Right ventricle myocardium superior (tissue), 1 donor: ENCODE data around the gene SPIC. TPM values are rescaled to one million over a fixed set of nuclear protein-coding genes. Genes with fewer than 3 reads are reported as not detected.
"Not testable (repeated sequence)": the region's sequence is repeated elsewhere in the genome, so short reads cannot be mapped to it uniquely, and the experiment has no call there.

Experiments used
- ATAC-seq: fragments of 200-7000 bp; cut with Tn5 transposase; one replicate; pipeline ENCODE4 v1.9.1; 2020; ENCODE audit warnings: mild to moderate bottlenecking; ENCODE audit not compliant: poor library complexity
- DNase-seq: peaks from one replicate; pipeline ENCODE4 v3.0.0-alpha.2; 2020
- intact Hi-C: fragments of 100-400 bp; cut with DNase I; formaldehyde crosslinking; loops from one replicate; pipeline ENCODE4 v1.11.2; 2022
- long read RNA-seq: library from polyadenylated mRNA; unstranded; transcript quantifications from one replicate; pipeline ENCODE4 v2.0.0, GENCODE V29; 2021
- total RNA-seq: library from RNA; stranded (reverse); fragmentation: NEBNext Ultra II Directional; extraction: Animal tissue kit (Norgen Biotek cat#: 25700); gene quantifications from one replicate; pipeline ENCODE4 v1.2.1, GENCODE V29; 2021
- donor health status: DM: no; HTN: yes; CAD: no; lungs with severe emphysema.

The SPIC gene
- total RNA-seq: not detected
- long read RNA-seq: 0 reads

- intact Hi-C loops: no loop called here
- no peak for ATAC-seq
- DNase-seq: no peak
These were observed at the start of gene SPIC for GRCh38 chr12:101474711-101475386. Gene SPIC (plus strand): TSS chr12:101475336. CDS start chr12:101476905, 1,569 bp downstream.

GRCh38 chr12:101430456-101430855 is 44.7 kb upstream of the SPIC start:
- intact Hi-C loops: no loop called here
- ATAC-seq: no peak
- DNase-seq: no peak

GRCh38 chr12:101436136-101436535 is 39.0 kb upstream of the SPIC start:
- intact Hi-C loops: no loop called here
- DNase-seq: no peak
- no peak for ATAC-seq

DNA sequence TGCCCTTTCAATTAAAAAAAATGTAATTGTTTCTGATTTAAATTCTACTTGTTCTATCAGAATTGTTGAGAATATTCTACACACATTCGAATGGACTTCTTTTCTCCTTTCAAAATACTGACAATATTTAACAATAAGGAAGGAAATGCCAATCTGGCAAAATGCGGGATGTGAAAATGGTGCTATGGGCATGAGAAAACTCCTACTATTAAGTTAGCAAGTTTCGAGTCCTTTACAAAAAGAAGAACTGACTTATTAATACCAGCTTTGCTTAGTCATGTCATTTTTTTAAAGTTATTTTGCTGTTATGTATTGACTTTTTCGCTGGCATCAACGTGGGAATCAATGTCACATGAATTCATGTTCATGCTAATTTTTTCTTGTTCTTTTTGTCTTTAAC is 35.9 kb upstream of the SPIC start:
- DNase-seq (no peak), ATAC-seq (no peak)
- intact Hi-C loops: no loop called here

- ATAC-seq (no peak), DNase-seq (no peak)
- intact Hi-C loops: no loop called here
These were observed 33.5 kb upstream of the SPIC start for GRCh38 chr12:101441461-101442224.

DNA sequence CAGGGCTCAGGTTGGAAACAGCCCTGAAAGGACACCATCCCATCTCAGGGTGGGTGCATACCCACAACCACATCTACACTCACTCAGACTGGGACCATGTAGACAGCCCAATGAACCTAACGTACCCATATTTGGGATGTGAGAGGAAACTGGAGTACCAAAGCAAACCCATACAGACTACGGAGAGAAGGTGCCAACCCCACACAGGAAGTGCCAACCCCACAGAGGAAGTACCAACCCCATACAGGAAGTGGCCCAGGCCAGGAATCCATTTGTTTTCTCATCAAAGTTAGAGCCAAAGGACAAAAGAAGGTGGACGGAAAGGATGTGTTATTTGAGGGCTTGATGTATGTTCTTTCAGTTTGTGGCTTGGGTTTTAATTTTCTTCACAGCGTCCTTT is 19.5 kb upstream of the SPIC start:
- no peak for DNase-seq
- intact Hi-C loops: no loop called here
- ATAC-seq: no peak

DNA sequence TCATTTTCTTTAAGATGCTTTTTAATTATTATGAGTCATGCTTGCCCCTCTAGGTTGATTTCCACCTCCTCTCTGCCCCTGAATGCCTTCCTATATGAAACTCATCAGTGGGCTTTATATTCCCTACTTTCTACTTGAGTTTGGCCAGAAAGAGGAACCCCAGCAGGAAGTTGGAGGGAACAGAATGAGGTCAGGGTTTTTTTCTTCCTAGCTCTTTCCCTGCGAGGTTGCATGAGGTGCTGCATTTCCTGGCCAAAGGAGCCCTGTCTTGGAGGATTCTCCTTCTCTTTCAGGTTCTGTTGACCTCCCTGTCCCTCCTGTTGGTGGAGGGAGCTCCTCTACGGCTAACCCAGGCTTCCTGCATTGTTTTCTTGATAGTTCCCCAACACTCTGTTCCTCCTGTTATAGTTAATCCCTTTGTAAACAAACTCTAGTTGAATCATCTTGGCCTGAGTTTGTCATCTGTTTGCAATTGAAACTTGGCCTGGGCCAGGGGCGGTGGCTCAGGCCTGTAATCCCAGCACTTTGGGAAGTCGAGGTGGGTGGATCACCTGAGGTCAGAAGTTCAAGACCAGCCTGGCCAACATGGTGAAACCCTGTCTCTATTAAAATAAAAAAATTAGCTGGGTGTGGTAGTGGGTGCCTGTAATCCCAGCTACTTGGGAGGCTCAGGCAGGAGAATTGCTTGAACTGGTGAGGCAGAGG is 15.3 kb upstream of the SPIC start:
- intact Hi-C loops: no loop called here
- no peak for ATAC-seq
- DNase-seq: no peak

DNA sequence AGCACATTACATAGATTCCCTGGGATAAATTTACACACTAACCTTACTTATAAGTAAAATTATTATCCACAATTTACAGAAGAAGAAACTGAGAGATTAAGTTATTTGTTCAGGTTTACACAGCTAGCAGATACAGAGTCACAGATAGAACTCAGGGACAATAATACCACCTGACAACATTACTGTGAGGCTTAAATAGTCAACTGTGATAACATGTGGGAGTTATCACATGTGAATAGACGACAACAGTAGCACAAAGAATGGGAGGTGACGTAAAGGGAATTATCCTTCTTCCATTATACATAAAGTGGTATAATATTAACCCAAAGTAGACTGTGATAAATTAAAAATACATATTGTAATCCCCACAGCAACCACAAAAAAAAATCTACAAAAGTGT is 6.2 kb upstream of the SPIC start:
- intact Hi-C loops: no loop called here
- DNase-seq (no peak), ATAC-seq (no peak)

GRCh38 chr12:101470939-101471338 is 4.2 kb upstream of the SPIC start:
- ATAC-seq: no peak
- no peak for DNase-seq
- intact Hi-C loops: no loop called here

DNA sequence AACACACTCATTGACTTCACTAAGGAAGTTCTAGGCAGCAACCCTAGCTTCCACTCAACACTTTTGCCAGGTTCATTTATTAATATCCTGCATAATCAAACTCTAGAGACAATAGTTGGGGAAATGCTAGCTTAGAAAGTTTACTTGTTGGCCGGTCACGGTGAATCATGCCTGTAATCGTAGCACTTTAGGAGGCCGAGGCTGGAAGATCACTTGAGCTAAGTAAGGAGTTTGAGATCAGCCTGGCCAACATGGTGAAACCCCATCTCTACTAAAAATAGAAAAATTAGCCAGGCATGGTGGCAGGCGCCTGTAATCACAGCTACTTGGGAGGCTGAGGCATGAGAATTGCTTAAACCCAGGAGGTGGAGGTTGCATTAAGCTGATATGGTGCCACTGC is 3.3 kb upstream of the SPIC start:
- ATAC-seq, intact Hi-C loops, DNase-seq: not testable (repeated sequence)

GRCh38 chr12:101474248-101474647 is 888 bp upstream of the SPIC start:
- DNase-seq: no peak
- ATAC-seq: no peak
- intact Hi-C loops: no loop called here

- intact Hi-C loops: no loop called here
- no peak for ATAC-seq
- DNase-seq: no peak
These were observed 692 bp downstream of the SPIC start for GRCh38 chr12:101475751-101476305.

DNA sequence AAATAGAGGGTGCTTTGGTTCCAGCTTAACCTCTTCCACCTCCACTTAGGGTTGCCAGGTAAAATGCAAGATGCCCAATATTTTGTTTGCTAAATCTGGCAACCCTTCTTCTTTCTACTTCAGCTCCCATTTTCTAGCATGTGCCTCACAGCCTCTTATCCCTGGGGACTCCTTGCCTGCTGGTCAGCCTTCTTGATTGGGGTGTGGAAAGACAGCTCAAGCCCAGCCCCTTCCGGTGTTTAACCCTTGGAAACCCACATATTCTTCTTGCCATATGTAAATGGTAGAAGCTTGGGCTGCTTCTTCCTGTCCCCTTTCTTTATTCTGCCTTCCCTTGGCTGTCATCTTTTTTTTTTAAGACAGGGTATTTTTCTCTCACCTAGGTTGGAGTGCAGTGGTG is 5.7 kb downstream of the SPIC start:
- intact Hi-C loops: no loop called here
- ATAC-seq (no peak), DNase-seq (no peak)

DNA sequence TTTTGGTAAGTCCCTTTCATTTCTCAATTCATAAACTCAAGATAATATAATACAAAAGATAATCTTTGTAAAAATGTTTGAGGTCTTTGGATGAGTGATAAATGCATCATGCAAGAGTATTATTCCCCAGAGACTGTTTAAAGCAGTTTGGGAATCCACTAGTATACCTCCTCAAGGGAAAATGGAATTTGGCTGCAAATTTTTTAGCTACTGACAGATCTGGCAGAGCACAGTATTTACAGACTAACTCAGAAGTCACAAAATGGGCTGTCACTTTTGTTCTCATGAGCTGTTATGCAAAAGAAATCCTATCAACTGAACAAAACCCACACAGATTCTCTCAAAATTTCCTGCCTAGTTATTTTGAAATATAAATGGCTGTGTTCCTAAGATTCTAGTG is 9.9 kb downstream of the SPIC start:
- intact Hi-C loops: no loop called here
- ATAC-seq: peak; percentile 43
- no peak for DNase-seq

GRCh38 chr12:101488469-101488868 is 13.3 kb downstream of the SPIC start:
- DNase-seq (no peak), ATAC-seq (no peak)
- intact Hi-C loops: no loop called here

- DNase-seq (no peak), ATAC-seq (peak; percentile 86)
- intact Hi-C loops: no loop called here
These were observed 15.3 kb downstream of the SPIC start for GRCh38 chr12:101490286-101490920.

- intact Hi-C loops: no loop called here
- no peak for DNase-seq
- ATAC-seq: no peak
These were observed 16.2 kb downstream of the SPIC start for GRCh38 chr12:101491329-101491728.

GRCh38 chr12:101493556-101493955 is 18.4 kb downstream of the SPIC start:
- intact Hi-C loops: no loop called here
- no peak for DNase-seq
- no peak for ATAC-seq

DNA sequence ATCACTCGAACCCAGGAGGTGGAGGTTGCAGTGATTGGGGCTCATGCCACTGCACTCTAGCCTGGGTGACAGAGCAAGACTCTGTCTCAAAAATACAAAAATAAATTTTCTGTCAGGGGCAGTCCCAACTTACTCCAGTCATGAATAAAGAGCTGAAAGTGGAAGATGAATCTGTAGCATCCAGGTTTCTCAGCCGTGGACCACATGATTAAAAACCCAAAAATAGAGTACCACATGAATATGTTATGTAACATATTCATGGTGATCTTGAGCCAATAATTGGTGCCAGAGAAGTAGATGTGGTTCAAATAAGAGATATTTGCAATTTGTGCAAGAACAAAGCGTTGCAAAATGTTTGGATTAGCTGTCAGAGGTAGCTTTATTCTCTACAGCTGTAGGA is 23.1 kb downstream of the SPIC start:
- DNase-seq (no peak), ATAC-seq (no peak)
- intact Hi-C loops: no loop called here
